ENCODE results near the gene GPR149.
"Not testable (repeated sequence)": the region's sequence is repeated elsewhere in the genome, so short reads cannot be mapped to it uniquely, and the experiment has no call there.

The GPR149 gene

GRCh38 chr3:154430014-154430413 is at the start of gene GPR149:
TSS of gene GPR149 (minus strand) at chr3:154430190. CDS start at chr3:154429615, 575 bp downstream.
- DNase-seq (ENCODE audit: extremely low read depth in 1 of 2, low read depth in 1 of 2), result no peak

- DNase-seq (ENCODE audit: extremely low read depth in 1 of 2, low read depth in 1 of 2), result no peak
Observed at GRCh38 chr3:154473769-154474168, 43.8 kb upstream of the GPR149 start.

- DNase-seq (ENCODE audit: extremely low read depth in 1 of 2, low read depth in 1 of 2), result no peak
Observed at GRCh38 chr3:154469585-154469984, 39.6 kb upstream of the GPR149 start.

GRCh38 chr3:154464440-154465190 is 34.6 kb upstream of the GPR149 start:
- DNase-seq (ENCODE audit: extremely low read depth in 1 of 2, low read depth in 1 of 2), result no peak

GRCh38 chr3:154458560-154458959 is 28.6 kb upstream of the GPR149 start:
- no peak for DNase-seq (ENCODE audit: extremely low read depth in 1 of 2, low read depth in 1 of 2)

GRCh38 chr3:154439081-154439480 is 9.1 kb upstream of the GPR149 start:
- not testable (repeated sequence) for DNase-seq (ENCODE audit: extremely low read depth in 1 of 2, low read depth in 1 of 2)

- DNase-seq (ENCODE audit: extremely low read depth in 1 of 2, low read depth in 1 of 2), result no peak
Observed at GRCh38 chr3:154431043-154431442, 1.1 kb upstream of the GPR149 start.

- DNase-seq (ENCODE audit: extremely low read depth in 1 of 2, low read depth in 1 of 2), result no peak
Observed at GRCh38 chr3:154428286-154429206, 1.4 kb downstream of the GPR149 start.

- DNase-seq (ENCODE audit: extremely low read depth in 1 of 2, low read depth in 1 of 2), result no peak
Observed at GRCh38 chr3:154427685-154428285, 2.2 kb downstream of the GPR149 start.

GRCh38 chr3:154422694-154423093 is 7.3 kb downstream of the GPR149 start:
- DNase-seq (ENCODE audit: extremely low read depth in 1 of 2, low read depth in 1 of 2), result no peak

GRCh38 chr3:154421083-154421482 is 8.9 kb downstream of the GPR149 start:
- DNase-seq (ENCODE audit: extremely low read depth in 1 of 2, low read depth in 1 of 2), result no peak

GRCh38 chr3:154398084-154398967 is 31.7 kb downstream of the GPR149 start:
- DNase-seq (ENCODE audit: extremely low read depth in 1 of 2, low read depth in 1 of 2), result no peak

- DNase-seq (ENCODE audit: extremely low read depth in 1 of 2, low read depth in 1 of 2), result no peak
Observed at GRCh38 chr3:154389861-154390260, 40.1 kb downstream of the GPR149 start.

- DNase-seq (ENCODE audit: extremely low read depth in 1 of 2, low read depth in 1 of 2), result no peak
Observed at GRCh38 chr3:154384479-154384878, 45.5 kb downstream of the GPR149 start.

GRCh38 chr3:154378311-154378710 is 51.7 kb downstream of the GPR149 start:
- DNase-seq (ENCODE audit: extremely low read depth in 1 of 2, low read depth in 1 of 2), result no peak

GRCh38 chr3:154367221-154367620 is 62.8 kb downstream of the GPR149 start:
- DNase-seq (ENCODE audit: extremely low read depth in 1 of 2, low read depth in 1 of 2), result no peak

GRCh38 chr3:154364849-154365248 is 65.1 kb downstream of the GPR149 start:
- no peak for DNase-seq (ENCODE audit: extremely low read depth in 1 of 2, low read depth in 1 of 2)

GRCh38 chr3:154361099-154361498 is 68.9 kb downstream of the GPR149 start:
- no peak for DNase-seq (ENCODE audit: extremely low read depth in 1 of 2, low read depth in 1 of 2)

- no peak for DNase-seq (ENCODE audit: extremely low read depth in 1 of 2, low read depth in 1 of 2)
Observed at GRCh38 chr3:154356009-154356408, 74.0 kb downstream of the GPR149 start.

- DNase-seq (ENCODE audit: extremely low read depth in 1 of 2, low read depth in 1 of 2), result no peak
Observed at GRCh38 chr3:154349223-154349622, 80.8 kb downstream of the GPR149 start.
